Measurements from ENCODE around the gene SNX5.

Gene SNX5

GRCh38 chr20:17938871-17939619 lies 29.5 kb downstream of the SNX5 start:
- peak; percentile 52 for DNase-seq

DNA sequence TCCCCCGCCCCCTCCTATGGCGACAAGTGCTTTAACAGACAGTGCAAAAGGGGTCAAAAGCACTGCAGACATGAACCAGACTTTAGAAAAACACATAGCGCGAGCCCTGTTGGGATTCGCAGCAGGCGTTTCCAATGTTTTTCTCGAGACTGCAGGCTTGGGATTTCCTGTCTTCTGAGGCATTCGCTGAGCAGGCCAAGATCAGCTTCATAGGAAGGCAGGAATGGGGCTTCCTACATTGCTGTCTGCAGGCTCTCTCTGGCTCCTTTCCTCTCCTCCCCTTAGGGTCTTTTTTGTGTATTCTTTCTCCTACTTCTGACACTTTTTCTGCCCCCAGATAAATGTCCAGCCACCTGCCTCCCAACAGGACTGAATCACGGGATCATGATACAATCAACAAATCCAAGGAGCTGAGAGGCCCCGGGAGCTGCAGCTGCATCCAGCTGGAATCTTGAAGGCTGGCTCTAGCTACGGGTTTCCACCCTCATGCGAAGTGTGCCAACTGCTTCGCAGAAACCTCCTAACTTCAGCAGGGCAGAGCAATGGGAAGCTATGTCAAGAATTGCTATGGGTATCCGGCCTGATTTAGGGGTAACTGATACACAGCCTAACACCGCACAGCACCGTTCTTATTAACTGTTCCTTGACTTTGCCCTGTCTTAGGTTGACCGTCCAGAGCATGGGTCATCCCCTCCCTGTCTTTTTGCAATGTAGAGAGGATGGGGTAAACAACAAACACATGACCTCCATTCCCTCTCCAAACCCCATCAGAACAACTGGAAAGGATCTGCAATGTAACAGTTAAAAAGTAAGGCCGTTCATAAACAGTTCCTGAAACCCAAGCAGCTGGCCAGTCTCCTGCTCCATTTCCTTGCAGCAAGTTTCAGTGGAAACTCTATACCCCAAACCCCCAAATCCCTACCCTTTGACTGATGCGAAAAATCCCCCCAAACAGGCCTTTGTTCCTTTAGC lies 31.5 kb downstream of the SNX5 start:
- DNase-seq: no peak

GRCh38 chr20:17936286-17936760 lies 32.3 kb downstream of the SNX5 start:
- no peak for DNase-seq

GRCh38 chr20:17935761-17936160 lies 32.8 kb downstream of the SNX5 start:
- DNase-seq: no peak

DNA sequence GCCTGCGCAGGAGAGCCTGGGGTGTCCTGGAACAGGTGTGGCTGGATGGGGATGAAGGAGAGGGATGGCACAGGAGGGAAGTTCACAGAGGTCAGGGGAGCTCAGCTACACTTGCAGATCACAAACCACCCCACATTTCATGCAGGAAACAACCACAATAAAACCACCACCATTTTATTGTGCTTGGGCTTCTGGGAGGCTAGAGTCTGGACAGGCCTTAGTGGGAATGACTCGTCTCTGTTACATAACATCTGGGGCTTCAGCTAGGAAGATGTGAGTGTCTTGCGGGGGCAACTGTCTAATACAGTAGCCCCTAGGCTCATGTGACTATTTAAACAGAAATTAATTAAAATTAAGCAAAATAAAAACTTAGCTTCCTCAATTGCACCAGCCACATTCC lies 33.4 kb downstream of the SNX5 start:
- no peak for DNase-seq

DNA sequence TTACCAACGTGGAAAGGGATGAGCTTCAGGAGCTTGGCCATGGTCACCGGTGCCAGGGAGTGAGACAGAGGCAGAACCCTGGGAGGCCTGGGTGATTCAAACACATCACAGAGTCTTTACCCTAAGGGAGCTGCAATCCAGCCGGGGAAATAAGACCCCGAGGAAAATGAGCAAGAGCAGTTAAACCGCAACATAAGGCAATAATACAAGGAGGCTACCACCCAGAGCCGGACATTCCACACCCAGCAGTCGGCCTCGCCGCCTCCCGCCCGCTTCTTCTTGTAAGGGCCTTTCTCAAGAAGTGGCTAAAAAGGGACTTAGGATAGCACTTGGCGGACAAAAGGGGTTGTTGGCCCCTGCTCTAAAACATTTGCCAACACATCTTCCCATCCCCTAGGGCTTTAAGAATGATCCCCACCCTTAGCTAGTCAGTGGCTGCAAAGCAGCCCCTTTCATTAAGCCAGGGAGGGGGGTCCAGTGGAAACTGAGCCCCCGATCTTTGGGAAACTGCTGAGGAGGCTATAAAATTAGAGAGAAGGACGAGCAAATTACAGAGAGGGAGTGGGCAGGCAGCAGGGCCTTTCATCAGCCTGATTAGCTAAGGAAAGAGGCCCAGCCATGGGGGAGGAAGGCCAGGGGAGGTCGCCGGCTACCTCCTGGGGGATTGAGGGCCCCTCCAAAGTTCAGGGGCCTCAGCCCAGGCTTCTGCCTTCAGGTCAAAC lies 34.3 kb downstream of the SNX5 start:
- DNase-seq: no peak

GRCh38 chr20:17933711-17934110 lies 34.9 kb downstream of the SNX5 start:
- DNase-seq: no peak

- no peak for DNase-seq
These were observed 35.5 kb downstream of the SNX5 start for GRCh38 chr20:17933121-17933520.

DNA sequence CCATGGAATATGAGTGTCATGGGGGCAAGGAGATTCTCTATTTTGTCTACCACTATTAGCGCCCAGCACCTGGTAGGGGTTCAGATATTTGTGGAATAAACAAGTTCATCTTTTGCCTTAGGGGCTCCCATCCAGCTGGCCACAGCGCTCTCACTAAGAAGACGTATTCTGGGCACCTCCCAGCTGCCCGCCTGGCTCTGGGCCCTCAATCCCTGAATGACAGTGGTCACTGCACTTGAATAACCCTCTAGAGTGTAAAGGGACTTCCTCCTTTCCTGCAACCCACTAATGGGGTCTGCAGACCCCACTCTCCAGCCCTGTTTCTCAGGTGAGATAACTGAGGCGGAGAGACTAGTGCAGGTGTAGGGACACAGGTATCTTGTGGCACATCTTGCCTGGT lies 36.2 kb downstream of the SNX5 start:
- DNase-seq: no peak

DNA sequence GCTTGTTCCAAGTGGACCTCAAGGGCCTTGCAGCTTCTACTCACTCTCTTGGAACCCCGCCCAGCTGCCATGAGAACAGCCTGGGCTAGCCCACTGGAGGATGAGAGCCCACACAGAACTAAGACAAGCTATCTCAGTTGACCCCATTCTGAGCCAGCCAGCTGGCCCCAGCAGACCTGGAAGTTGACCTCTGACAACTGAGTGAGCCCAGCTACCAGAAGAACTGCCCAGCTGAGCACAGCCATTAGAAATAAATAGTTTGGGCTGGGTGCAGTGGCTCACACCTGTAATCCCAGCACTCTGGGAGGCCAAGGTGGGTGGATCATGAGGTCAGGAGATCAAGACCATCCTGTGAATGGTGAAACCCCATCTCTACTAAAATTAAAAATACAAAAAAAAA lies 37.1 kb downstream of the SNX5 start:
- DNase-seq: no peak

- peak; percentile 83 for DNase-seq
These were observed 39.8 kb downstream of the SNX5 start for GRCh38 chr20:17928633-17929311.

DNA sequence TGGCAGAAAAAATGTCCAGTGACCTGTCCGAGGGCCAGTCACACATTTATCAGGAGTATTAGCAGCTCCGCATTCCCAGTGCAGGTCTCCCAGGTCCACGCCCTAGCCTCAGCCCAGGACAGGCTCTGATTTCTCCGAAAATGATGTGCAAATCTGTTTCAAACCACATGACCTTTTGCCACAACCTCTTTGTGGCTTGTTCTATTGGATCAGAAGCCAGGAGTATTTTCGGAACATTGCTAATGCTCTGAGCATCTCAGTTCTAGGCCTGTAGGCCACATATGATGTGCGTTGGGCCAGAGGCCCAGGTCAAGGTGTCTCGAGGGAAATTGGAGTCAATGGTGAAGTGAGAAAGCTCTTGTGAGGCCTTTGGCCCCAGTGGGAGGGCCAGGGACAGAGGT lies 40.4 kb downstream of the SNX5 start:
- DNase-seq: no peak

DNA sequence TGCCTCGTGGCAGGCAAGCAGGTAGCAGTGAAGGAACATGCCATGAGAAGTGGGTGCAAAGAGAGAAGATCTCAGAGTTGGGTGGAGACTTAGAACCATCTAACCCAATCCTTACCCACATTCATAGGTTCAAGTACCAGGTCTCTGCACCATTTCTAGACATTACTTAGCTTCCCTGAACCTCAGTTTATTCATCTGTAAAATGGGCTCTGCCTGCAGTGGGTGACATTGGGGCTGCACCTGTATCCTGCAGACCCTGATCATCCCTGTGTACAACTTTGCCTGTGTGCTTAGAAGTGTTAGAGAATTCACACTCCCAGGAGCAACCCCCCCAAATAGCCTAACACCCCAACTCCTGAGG lies 42.7 kb downstream of the SNX5 start:
- DNase-seq: no peak

DNA sequence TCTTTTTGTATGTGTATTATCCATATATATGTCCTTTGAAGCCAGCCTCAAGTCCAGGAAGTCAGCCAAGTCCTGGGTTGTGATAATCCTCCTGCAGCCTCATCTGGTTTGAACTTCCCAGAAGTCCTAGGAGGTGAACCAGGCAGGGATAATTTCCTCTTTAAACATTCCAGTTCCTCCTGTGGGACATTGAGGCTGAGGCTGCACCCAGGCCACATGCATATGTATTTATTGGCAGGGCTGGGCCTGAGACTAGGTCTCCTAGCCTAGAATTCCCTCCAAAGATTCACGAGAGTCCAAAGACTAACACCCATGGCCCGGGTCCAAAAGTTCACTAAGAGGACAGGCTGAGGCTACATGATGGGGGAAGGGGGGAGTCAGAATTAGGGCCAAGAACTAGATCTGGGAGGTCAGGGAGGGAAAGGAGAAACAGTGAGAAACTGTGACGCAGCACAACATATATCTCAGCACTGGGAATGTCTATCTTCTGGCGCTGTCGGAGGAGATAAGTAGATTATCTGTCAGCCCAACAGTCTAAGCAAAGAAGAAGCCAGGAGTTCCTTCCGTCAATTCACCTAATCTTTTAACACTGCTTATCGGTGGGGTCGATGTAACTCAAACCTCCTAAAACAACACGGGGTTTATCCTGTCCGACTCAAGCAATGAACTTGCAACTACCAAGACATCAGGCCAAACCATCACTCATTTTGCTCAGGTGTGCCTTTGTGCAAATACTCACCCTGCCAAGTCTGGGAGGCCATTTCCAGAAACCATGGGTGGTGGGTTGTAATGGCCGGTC lies 43.3 kb downstream of the SNX5 start:
- no peak for DNase-seq

DNA sequence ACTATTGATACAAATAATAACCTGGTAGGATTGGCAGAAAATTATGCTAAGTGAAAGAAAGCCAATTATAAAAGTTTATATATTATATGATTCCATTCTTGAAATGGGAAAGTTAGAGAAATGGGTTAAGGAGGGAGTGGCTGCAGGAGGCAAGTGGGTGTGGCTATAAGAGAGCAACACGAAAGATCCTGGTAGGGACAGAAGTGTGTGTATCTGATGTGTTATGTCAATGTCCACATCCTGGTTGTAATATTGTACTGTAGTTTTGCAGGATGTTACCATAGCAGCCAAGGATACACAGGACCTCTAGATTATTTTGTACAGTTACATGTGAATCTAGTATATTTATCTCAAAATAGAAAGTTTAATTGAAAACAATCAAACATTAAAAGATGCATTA lies 46.8 kb downstream of the SNX5 start:
- DNase-seq: no peak

- no peak for DNase-seq
These were observed 49.4 kb downstream of the SNX5 start for GRCh38 chr20:17919149-17919548.

GRCh38 chr20:17917832-17918618 lies 50.6 kb downstream of the SNX5 start:
- no peak for DNase-seq

DNA sequence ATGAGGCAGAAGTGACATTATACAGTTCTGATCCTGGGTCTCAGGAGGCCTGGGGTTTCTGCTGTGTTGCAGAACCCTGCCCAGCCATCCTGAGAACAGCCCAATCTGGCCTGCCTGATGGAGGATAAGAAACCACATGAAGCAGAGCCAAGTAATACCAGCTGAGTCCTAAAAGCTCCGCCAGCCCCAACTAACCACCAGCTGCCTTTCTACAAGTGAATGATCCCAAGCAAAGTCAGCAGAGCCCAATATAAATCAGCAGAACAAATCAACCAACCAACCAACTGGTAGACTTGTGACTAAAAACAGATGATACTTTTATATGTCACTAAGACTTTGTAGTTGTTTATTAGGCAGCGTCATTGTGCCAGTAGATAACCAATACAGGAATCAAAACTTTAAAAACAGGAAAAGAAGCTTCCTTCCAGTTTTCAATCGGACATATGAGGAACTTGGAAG lies 52.1 kb downstream of the SNX5 start:
- no peak for DNase-seq

- DNase-seq: no peak
These were observed 53.6 kb downstream of the SNX5 start for GRCh38 chr20:17914957-17915356.

GRCh38 chr20:17912916-17913315 lies 55.7 kb downstream of the SNX5 start:
- no peak for DNase-seq

- DNase-seq: no peak
These were observed 56.7 kb downstream of the SNX5 start for GRCh38 chr20:17911927-17912326.
